Ishikawa (cell line): ENCODE data around the gene HAL.

Experiments used
- CREB1 ChIP-seq: IDR thresholded peaks from 2 replicates; pipeline ENCODE4 v1.6.1; 2012; ENCODE audit warnings: low read depth
- EGR1 ChIP-seq: IDR thresholded peaks from 2 replicates; pipeline ENCODE4 v1.6.1; 2012
- EP300 ChIP-seq: IDR thresholded peaks from 2 replicates; pipeline ENCODE4 v1.6.1; 2012; ENCODE audit warnings: borderline replicate concordance
- FOXM1 ChIP-seq: IDR thresholded peaks from 2 replicates; pipeline ENCODE4 v1.6.1; 2012; ENCODE audit warnings: low read depth, borderline replicate concordance
- MAX ChIP-seq: IDR thresholded peaks from 2 replicates; pipeline ENCODE4 v1.6.1; 2012
- NFIC ChIP-seq: IDR thresholded peaks from 2 replicates; pipeline ENCODE4 v1.6.1; 2012
- TAF1 ChIP-seq: IDR thresholded peaks from 2 replicates; pipeline ENCODE4 v1.6.1; 2012; ENCODE audit warnings: low read depth, mild to moderate bottlenecking
- TCF12 ChIP-seq: IDR thresholded peaks from 2 replicates; pipeline ENCODE4 v1.6.1; 2012; ENCODE audit warnings: low read depth
- TEAD4 ChIP-seq: IDR thresholded peaks from 2 replicates; pipeline ENCODE4 v1.6.1; 2012
- USF1 ChIP-seq: IDR thresholded peaks from 2 replicates; pipeline ENCODE4 v1.6.1; 2012
- YY1 ChIP-seq: IDR thresholded peaks from 2 replicates; pipeline ENCODE4 v1.6.1; 2012; ENCODE audit warnings: low read depth
- ZBTB7A ChIP-seq: IDR thresholded peaks from 2 replicates; pipeline ENCODE4 v1.6.1; 2012; ENCODE audit warnings: low read depth

GRCh38 chr12:96039516-96039915 is 43.4 kb upstream of the HAL start:
- TF ChIP-seq ZBTB7A = no peak
- TF ChIP-seq EP300 = no peak
- no peak for TF ChIP-seq EGR1
- no peak for TF ChIP-seq FOXM1
- TF ChIP-seq TAF1 = no peak
- TF ChIP-seq NFIC = no peak
- TF ChIP-seq USF1 = no peak
- no peak for TF ChIP-seq CREB1
- TF ChIP-seq TEAD4 = no peak
- no peak for TF ChIP-seq TCF12
- no peak for TF ChIP-seq YY1
- no peak for TF ChIP-seq MAX
